B cell (primary cell): ENCODE measurements around the gene ULK1.

ENCODE experiments used
- CTCF ChIP-seq: fragments of 200-600 bp; IDR thresholded peaks from one replicate; pipeline ENCODE4 v1.8.0; 2022; ENCODE audit warnings: antibody characterized with exemption, mild to moderate bottlenecking
- EZH2 ChIP-seq: IDR thresholded peaks from 2 replicates; pipeline ENCODE4 v1.6.1; 2012; ENCODE audit warnings: borderline replicate concordance, low read depth, mild to moderate bottlenecking, moderate library complexity, low read length; ENCODE audit not compliant: insufficient read depth, poor library complexity, severe bottlenecking

- TF ChIP-seq CTCF = no peak
- TF ChIP-seq EZH2 = no peak
Measured at GRCh38 chr12:131947482-131948027, 53.1 kb downstream of the ULK1 start.
